ENCODE measurements around the gene SACS. TPM values are rescaled to one million over a fixed set of nuclear protein-coding genes. Genes with fewer than 3 reads are reported as not detected.

The SACS gene
- total and polyA plus RNA-seq, 2 of the 8 experiments (the other 6 are each of a cell fraction or from before 2014, with no cell fraction given) = 11.0 to 54.2 TPM

DNA sequence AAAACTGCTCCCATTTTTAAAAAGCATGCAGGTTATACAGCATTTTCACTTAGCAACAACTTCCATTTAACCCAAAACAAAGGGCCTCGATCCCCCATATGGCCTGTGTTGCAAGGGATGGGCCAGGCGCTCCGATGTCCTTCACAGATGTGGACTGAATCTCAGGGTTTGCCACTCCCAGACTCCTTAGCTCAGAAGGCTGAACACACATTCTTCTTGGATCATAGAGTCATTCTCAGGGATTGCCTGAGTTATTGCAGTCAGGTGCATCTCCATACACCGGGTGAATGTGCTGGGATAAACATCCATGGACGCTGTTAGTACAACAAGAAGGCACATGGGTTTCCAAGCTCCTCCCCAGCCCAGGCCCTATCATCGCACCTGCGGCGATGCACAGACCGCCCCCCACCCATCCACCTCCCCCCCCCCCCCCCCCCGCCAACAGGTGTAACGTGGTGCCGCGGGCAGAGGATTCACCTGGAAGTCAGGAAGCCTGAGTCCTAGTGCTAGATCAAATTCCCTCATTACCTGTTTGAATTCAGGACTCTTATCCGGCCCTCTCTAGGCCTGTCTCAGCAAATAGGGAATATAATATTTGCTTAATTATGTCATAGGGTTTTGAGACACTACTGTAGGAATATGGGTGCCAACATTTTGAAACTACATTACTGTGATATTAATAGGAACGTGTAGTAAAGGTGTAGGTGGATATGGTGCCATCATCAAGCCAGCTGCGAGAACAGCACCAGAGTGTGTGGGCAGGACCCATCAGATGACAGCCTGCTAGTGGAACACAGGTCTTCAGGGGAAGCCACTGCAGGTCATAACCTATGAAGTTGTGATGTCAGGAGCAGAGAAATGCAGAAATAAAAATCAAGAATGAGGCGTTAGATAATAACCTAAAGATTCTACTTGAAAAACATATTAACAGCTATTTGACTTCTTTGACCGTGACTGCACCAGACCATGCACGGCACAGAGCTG, 110.9 kb downstream of the SACS start:
- Histone ChIP-seq H3K4ac (replicated peaks; ENCODE audit: insufficient read length, low read depth, low read length) (no peak overlapping the region), H4K8ac (ENCODE audit: extremely low read depth, insufficient read depth, low read length) (peak overlapping the region; percentile 35; the same call in 1 of the 2 replicates), H3K18ac (ENCODE audit: extremely low read depth, low read length) (no peak overlapping the region), H2AK5ac (ENCODE audit: low read depth, low read length) (0 out of 2 replicates have a peak overlapping the region, but pooled peaks have one; percentile 6), H3K79me2 (ENCODE audit: control insufficient read depth in 1 of 2, insufficient read depth in 2 of 2, low read length in 2 of 2) (no peaks in the 10 kb centered on the region), H3K27me3 (replicated peaks in 1 of 4; ENCODE audit: control insufficient read depth in 3 of 4, extremely low read depth in 1 of 4, insufficient read depth in 3 of 4, low read length in 3 of 4) (no peaks in the 10 kb centered on the region), H2BK20ac (ENCODE audit: low read length) (no peak overlapping the region), H3K9me3 (ENCODE audit: insufficient read depth in 2 of 2, low read depth in 1 of 2, low read length in 1 of 2) (no peaks in the 10 kb centered on the region), H3K36me3 (ENCODE audit: control insufficient read depth in 2 of 4, insufficient read depth in 4 of 4, low read length in 3 of 4) (no peaks in the 10 kb centered on the region), H2BK5ac (ENCODE audit: low read depth, low read length) (no peak overlapping the region), H2BK15ac (ENCODE audit: low read length) (no peak overlapping the region), H3K79me1 (ENCODE audit: low read depth, low read length) (no peaks in the 10 kb centered on the region), H3K4me3 (ENCODE audit: extremely low read depth in 1 of 4, insufficient read depth in 2 of 4, low read depth in 3 of 4, low read length in 4 of 4) (no peak overlapping the region), H3K9ac (replicated peaks in 1 of 4; ENCODE audit: extremely low read depth in 1 of 4, low read depth in 3 of 4, low read length in 3 of 4) (no peak overlapping the region), H3K23ac (ENCODE audit: insufficient read length) (no peak overlapping the region), H2BK120ac (replicated peaks; ENCODE audit: low read depth, low read length) (no peak overlapping the region), H3K23me2 (ENCODE audit: low read depth, low read length) (no peaks in the 10 kb centered on the region), H2BK12ac (ENCODE audit: low read depth, low read length) (no peak overlapping the region), H3K4me2 (ENCODE audit: insufficient read depth in 1 of 2, low read depth in 2 of 2, low read length in 2 of 2) (no peak overlapping the region), H3K14ac (ENCODE audit: insufficient read length) (no peak overlapping the region), H3K4me1 (replicated peaks in 1 of 4; ENCODE audit: control insufficient read depth in 3 of 4, insufficient read depth in 4 of 4, low read length in 3 of 4) (peaks cover 0 to 9% (median 3%) of the 10 kb centered on the region in 4 experiments; a peak in 4 of 7 replicates), H3K56ac (replicated peaks; ENCODE audit: insufficient read length, low read depth, low read length) (no peak overlapping the region), H4K91ac (replicated peaks; ENCODE audit: insufficient read length, low read length) (no peak overlapping the region), H4K5ac (ENCODE audit: insufficient read length, low read depth, low read length) (no peak overlapping the region), H3K27ac (ENCODE audit: low read depth, low read length) (no peak overlapping the region), H2AFZ (ENCODE audit: low read length) (no peak overlapping the region), H4K20me1 (replicated peaks in 1 of 2; ENCODE audit: control insufficient read depth in 1 of 2, insufficient read depth in 2 of 2, low read length in 2 of 2) (no peaks in the 10 kb centered on the region)
- no peak for TF ChIP-seq SIX5 (IDR thresholded peaks at IDR 0.05; ENCODE audit: low read depth, low read length)
- no peak for TF ChIP-seq CHD1 (IDR thresholded peaks at IDR 0.05; ENCODE audit: low read depth, low read length)
- TF ChIP-seq TAF1 (IDR thresholded peaks at IDR 0.05; ENCODE audit: low read depth, low read length) = no peak
- POLR2A ChIA-PET (ENCODE audit: partially characterized antibody) = no interaction called here
- FAIRE-seq (no peak), DNase-seq (ENCODE audit: low read depth in 1 of 2, low spot score in 2 of 2) (no peak)
- WGBS, 2 experiments (ENCODE audit: extremely low coverage in 1 of 2, insufficient coverage in 1 of 2, insufficient read length in 1 of 2, insufficient replicate concordance in 2 of 2, low coverage in 1 of 2, low lambda C conversion rate in 2 of 2, missing lambda C conversion rate in 1 of 2) = 87% methylated on average over 11 of the region's 19 CpGs; no CpG with 5 or more reads in 1 of the 2 experiments
- CTCF ChIA-PET (ENCODE audit: partially characterized antibody) = no interaction called here

All from H1 (cell line).